Islet precursor cell (in vitro differentiated cells): ENCODE results near the gene CD300H.

Experiments
- DNase-seq: peaks from one replicate; pipeline ENCODE4 v3.0.0-alpha.2; 2018

The CD300H gene

GRCh38 chr17:74567397-74567796, at the start of gene CD300H:
Gene CD300H (minus strand): TSS chr17:74567509.
- no peak for DNase-seq

GRCh38 chr17:74616696-74617095, 49.4 kb upstream of the CD300H start:
- DNase-seq = no peak

GRCh38 chr17:74612046-74612445, 44.7 kb upstream of the CD300H start:
- no peak for DNase-seq

- no peak for DNase-seq
These were observed 42.8 kb upstream of the CD300H start for GRCh38 chr17:74610108-74610507.

- DNase-seq = no peak
These were observed 41.2 kb upstream of the CD300H start for GRCh38 chr17:74608511-74608910.

GRCh38 chr17:74607221-74607620, 39.9 kb upstream of the CD300H start:
- DNase-seq = no peak

- DNase-seq = no peak
These were observed 38.7 kb upstream of the CD300H start for GRCh38 chr17:74606050-74606449.

- DNase-seq = peak; percentile 79
These were observed 38.1 kb upstream of the CD300H start for GRCh38 chr17:74605361-74605760.

GRCh38 chr17:74604761-74605160, 37.5 kb upstream of the CD300H start:
- no peak for DNase-seq

- no peak for DNase-seq
These were observed 36.9 kb upstream of the CD300H start for GRCh38 chr17:74604200-74604599.

GRCh38 chr17:74603746-74604145, 36.4 kb upstream of the CD300H start:
- DNase-seq = no peak

- no peak for DNase-seq
These were observed 35.8 kb upstream of the CD300H start for GRCh38 chr17:74603037-74603635.

GRCh38 chr17:74601944-74602572, 34.7 kb upstream of the CD300H start:
- DNase-seq = peak; percentile 76

- no peak for DNase-seq
These were observed 32.2 kb upstream of the CD300H start for GRCh38 chr17:74599448-74599939.

GRCh38 chr17:74599023-74599399, 31.7 kb upstream of the CD300H start:
- no peak for DNase-seq

GRCh38 chr17:74598346-74599022, 31.2 kb upstream of the CD300H start:
- no peak for DNase-seq

GRCh38 chr17:74597069-74597790, 29.9 kb upstream of the CD300H start:
- no peak for DNase-seq

- no peak for DNase-seq
These were observed 27.9 kb upstream of the CD300H start for GRCh38 chr17:74595037-74595750.

- DNase-seq = peak; percentile 83
These were observed 25.0 kb upstream of the CD300H start, which contains the start of gene CD300LD for GRCh38 chr17:74592087-74592990. Gene CD300LD (minus strand): TSS chr17:74592283. CDS start chr17:74592202, 81 bp downstream.

GRCh38 chr17:74591503-74591902, 24.2 kb upstream of the CD300H start:
- no peak for DNase-seq

- DNase-seq = no peak
These were observed 18.4 kb upstream of the CD300H start for GRCh38 chr17:74585711-74586110.
